ENCODE data around the gene CEP85. TPM values are rescaled to one million over a fixed set of nuclear protein-coding genes. Genes with fewer than 3 reads are reported as not detected.

The CEP85 gene
- total and polyA plus RNA-seq, 2 of the 13 experiments (the other 11 are each of a cell fraction or from before 2014, with no cell fraction given) = 16.1 to 26.7 TPM

- TF ChIP-seq POLR2A (IDR thresholded peaks at IDR 0.05; ENCODE audit: insufficient read depth in 1 of 2, low read depth in 2 of 2, low read length in 2 of 2) (no peak), AGO1 (IDR thresholded peaks at IDR 0.05; ENCODE audit: low read depth, low read length, poor library complexity, severe bottlenecking) (peak; percentile 40), KDM3A (CRISPR knock-in tag; IDR thresholded peaks at IDR 0.05; ENCODE audit: low read depth) (no peak), STAG1 (CRISPR knock-in tag; IDR thresholded peaks at IDR 0.05) (peak; percentile 61), ZNF766 (CRISPR knock-in tag; IDR thresholded peaks at IDR 0.05; ENCODE audit: borderline replicate concordance) (no peak), ZNF230 (CRISPR knock-in tag; IDR thresholded peaks at IDR 0.05) (0 out of 2 replicates have a peak, but pooled peaks have one; percentile 59), RELA (CRISPR knock-in tag; IDR thresholded peaks at IDR 0.05) (no peak), RCOR2 (CRISPR knock-in tag; IDR thresholded peaks at IDR 0.05) (no peak), ZNF335 (CRISPR knock-in tag; IDR thresholded peaks at IDR 0.05) (no peak), EED (CRISPR knock-in tag; IDR thresholded peaks at IDR 0.05) (no peak), RFX1 (IDR thresholded peaks at IDR 0.05) (no peak), SYNCRIP (IDR thresholded peaks at IDR 0.05; ENCODE audit: insufficient read depth, low read depth, low read length) (no peak), ZMAT3 (CRISPR knock-in tag; conservative IDR thresholded peaks at IDR 0.05) (no peak), NFRKB (IDR thresholded peaks at IDR 0.05) (no peak), ZBTB8A (CRISPR knock-in tag; IDR thresholded peaks at IDR 0.05; ENCODE audit: borderline replicate concordance, low read depth) (no peak), TAF1 (CRISPR knock-in tag; IDR thresholded peaks at IDR 0.05) (no peak), YEATS4 (CRISPR knock-in tag; IDR thresholded peaks at IDR 0.05; ENCODE audit: borderline replicate concordance) (no peak), ZBTB39 (CRISPR knock-in tag; IDR thresholded peaks at IDR 0.05) (no peak), ZNF317 (CRISPR knock-in tag; IDR thresholded peaks at IDR 0.05) (no peak), PLRG1 (conservative IDR thresholded peaks at IDR 0.05) (no peak), EP300 (IDR thresholded peaks at IDR 0.05; ENCODE audit: low read depth in 2 of 2, low read length in 2 of 2) (no peak), EP300 (CRISPR knock-in tag; IDR thresholded peaks at IDR 0.05; ENCODE audit: borderline replicate concordance) (no peak)
- TF ChIP-seq, protein P1, sequence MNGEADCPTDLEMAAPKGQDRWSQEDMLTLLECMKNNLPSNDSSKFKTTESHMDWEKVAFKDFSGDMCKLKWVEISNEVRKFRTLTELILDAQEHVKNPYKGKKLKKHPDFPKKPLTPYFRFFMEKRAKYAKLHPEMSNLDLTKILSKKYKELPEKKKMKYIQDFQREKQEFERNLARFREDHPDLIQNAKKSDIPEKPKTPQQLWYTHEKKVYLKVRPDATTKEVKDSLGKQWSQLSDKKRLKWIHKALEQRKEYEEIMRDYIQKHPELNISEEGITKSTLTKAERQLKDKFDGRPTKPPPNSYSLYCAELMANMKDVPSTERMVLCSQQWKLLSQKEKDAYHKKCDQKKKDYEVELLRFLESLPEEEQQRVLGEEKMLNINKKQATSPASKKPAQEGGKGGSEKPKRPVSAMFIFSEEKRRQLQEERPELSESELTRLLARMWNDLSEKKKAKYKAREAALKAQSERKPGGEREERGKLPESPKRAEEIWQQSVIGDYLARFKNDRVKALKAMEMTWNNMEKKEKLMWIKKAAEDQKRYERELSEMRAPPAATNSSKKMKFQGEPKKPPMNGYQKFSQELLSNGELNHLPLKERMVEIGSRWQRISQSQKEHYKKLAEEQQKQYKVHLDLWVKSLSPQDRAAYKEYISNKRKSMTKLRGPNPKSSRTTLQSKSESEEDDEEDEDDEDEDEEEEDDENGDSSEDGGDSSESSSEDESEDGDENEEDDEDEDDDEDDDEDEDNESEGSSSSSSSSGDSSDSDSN (CRISPR knock-in tag; IDR thresholded peaks at IDR 0.05) = no peak
- TF ChIP-seq, protein P2, sequence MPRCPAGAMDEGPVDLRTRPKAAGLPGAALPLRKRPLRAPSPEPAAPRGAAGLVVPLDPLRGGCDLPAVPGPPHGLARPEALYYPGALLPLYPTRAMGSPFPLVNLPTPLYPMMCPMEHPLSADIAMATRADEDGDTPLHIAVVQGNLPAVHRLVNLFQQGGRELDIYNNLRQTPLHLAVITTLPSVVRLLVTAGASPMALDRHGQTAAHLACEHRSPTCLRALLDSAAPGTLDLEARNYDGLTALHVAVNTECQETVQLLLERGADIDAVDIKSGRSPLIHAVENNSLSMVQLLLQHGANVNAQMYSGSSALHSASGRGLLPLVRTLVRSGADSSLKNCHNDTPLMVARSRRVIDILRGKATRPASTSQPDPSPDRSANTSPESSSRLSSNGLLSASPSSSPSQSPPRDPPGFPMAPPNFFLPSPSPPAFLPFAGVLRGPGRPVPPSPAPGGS (CRISPR knock-in tag; IDR thresholded peaks at IDR 0.05) = 0 out of 2 replicates have a peak, but pooled peaks have one; percentile 23
- TF ChIP-seq, protein P3, sequence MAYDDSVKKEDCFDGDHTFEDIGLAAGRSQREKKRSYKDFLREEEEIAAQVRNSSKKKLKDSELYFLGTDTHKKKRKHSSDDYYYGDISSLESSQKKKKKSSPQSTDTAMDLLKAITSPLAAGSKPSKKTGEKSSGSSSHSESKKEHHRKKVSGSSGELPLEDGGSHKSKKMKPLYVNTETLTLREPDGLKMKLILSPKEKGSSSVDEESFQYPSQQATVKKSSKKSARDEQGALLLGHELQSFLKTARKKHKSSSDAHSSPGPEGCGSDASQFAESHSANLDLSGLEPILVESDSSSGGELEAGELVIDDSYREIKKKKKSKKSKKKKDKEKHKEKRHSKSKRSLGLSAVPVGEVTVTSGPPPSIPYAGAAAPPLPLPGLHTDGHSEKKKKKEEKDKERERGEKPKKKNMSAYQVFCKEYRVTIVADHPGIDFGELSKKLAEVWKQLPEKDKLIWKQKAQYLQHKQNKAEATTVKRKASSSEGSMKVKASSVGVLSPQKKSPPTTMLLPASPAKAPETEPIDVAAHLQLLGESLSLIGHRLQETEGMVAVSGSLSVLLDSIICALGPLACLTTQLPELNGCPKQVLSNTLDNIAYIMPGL (CRISPR knock-in tag; IDR thresholded peaks at IDR 0.05; ENCODE audit: borderline replicate concordance in 1 of 2, low read depth in 1 of 2) = peak in 1 of 2 experiments; percentile 11; a peak in 1 of 4 replicates
Observed at GRCh38 chr1:26285366-26286063, 51.5 kb downstream of the CEP85 start (continued).

Measured in HepG2 (cell line).